Tibial artery (tissue), 4 donors: ENCODE measurements around the gene AMER3.

Source experiments
- DNase-seq, 2 donors: peaks; one replicate each; pipeline ENCODE4 v3.0.0-alpha.2; 2019
- H3K27ac ChIP-seq, 2 donors: fragments of 200-600 bp; sonication (generic) in 1 of 2; 1 replicate in 1 of 2; 2 replicates in 1 of 2; pipeline ENCODE4 v1.5.1; 2018 to 2019; ENCODE audit warnings: mild to moderate bottlenecking in 1 of 2
- H3K27me3 ChIP-seq, 2 donors: fragments of 200-600 bp; sonication (generic) in 1 of 2; one replicate each; pipeline versions ENCODE4 v1.5.1 to v1.6.0; 2016 to 2019
- H3K36me3 ChIP-seq, 3 donors: fragments of 200-600 bp; sonication (generic) in 2 of 3; one replicate each; pipeline ENCODE4 v1.5.1; 2016 to 2019; ENCODE audit warnings: mild to moderate bottlenecking in 2 of 3
- H3K4me1 ChIP-seq, 4 donors: fragments of 200-600 bp; sonication (generic) in 2 of 4; 1 replicate in 3 of 4; 2 replicates in 1 of 4; pipeline ENCODE4 v1.5.1; 2016 to 2019
- H3K4me3 ChIP-seq, 2 donors: fragments of 200-600 bp; sonication (generic) in 1 of 2; 1 replicate in 1 of 2; 2 replicates in 1 of 2; pipeline ENCODE4 v1.5.1; 2018 to 2019; ENCODE audit warnings: mild to moderate bottlenecking in 2 of 2
- H3K9me3 ChIP-seq, 3 donors: fragments of 200-600 bp; sonication (generic) in 1 of 3; one replicate each; pipeline ENCODE4 v1.5.1; 2016 to 2019
- intact Hi-C: fragments of 100-400 bp; cut with DNase I; formaldehyde crosslinking; loops from one replicate; pipeline ENCODE4 v1.15.0; 2023; ENCODE audit warnings: low total_unique reads
- TF ChIP-seq, protein P1 (sequence below), 2 experiments: fragments of 200-600 bp in 1 of 2; fragments of 450-650 bp in 1 of 2; IDR thresholded peaks; one replicate each; pipeline ENCODE4 v1.5.1; 2017 to 2019; ENCODE audit warnings: antibody characterized with exemption in 2 of 2, mild to moderate bottlenecking in 1 of 2, moderate library complexity in 1 of 2

The AMER3 gene

DNA sequence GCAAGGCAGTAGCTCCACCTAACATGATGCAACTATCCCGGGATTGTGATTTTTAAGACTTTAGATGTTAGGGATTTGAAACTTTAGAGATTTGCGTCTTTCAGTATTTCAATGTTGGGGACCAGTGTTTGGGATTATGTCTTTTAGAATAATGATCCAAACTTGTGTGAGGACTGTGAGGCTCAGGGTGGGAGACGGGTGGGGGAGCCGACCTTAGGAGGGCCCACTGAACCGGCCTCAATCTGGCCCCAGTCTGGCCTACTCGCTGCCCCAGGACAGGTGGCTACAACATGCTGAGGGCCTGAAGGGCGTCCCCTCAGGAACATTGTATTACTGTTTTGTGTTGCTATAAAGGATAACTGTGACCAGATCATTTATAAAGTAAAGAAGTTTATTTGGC lies 10.7 kb downstream of the AMER3 start:
- Histone ChIP-seq H3K4me3 (no peak overlapping the region), H3K36me3 (no peaks in the 10 kb centered on the region), H3K27me3 (peaks cover 0 to 37% of the 10 kb centered on the region in 2 donors), H3K9me3 (no peaks in the 10 kb centered on the region), H3K4me1 (no peaks in the 10 kb centered on the region), H3K27ac (no peak overlapping the region)
- TF ChIP-seq, protein P1, sequence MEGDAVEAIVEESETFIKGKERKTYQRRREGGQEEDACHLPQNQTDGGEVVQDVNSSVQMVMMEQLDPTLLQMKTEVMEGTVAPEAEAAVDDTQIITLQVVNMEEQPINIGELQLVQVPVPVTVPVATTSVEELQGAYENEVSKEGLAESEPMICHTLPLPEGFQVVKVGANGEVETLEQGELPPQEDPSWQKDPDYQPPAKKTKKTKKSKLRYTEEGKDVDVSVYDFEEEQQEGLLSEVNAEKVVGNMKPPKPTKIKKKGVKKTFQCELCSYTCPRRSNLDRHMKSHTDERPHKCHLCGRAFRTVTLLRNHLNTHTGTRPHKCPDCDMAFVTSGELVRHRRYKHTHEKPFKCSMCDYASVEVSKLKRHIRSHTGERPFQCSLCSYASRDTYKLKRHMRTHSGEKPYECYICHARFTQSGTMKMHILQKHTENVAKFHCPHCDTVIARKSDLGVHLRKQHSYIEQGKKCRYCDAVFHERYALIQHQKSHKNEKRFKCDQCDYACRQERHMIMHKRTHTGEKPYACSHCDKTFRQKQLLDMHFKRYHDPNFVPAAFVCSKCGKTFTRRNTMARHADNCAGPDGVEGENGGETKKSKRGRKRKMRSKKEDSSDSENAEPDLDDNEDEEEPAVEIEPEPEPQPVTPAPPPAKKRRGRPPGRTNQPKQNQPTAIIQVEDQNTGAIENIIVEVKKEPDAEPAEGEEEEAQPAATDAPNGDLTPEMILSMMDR (IDR thresholded peaks at IDR 0.05): no peak
- intact Hi-C loops: no loop called here
- DNase-seq: no peak

DNA sequence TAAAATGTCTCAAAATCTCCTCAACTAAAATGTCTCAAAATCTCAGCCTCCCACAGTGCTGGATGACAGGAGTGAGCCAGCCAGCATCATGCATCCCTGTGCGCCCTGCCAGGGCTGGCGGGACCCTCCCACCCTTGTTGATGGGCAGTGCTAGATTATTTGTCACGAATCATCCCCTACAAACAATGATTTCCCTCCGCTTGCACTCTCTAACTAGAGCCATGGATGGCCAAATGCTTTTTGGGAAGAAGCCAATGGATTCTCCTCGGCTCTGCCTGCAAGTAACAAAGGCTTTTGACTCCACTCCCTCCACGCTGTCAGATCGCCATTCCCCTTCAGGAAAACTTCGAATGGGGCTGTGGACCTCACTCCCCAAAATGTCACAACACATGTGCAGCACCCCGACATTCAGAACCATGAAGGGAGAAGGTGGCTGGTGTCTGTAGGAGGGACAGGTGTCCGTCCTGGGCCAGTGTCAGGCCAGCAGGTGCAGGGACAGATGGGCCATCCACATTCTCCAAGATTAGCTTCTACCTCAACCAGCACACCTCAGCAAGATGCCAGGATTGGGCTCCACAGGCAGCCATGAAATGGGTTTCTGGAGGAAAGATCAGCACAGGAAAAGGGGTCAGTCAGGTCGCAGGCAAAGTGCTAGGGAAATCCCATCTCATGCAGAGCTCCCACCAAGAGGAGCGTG lies 11.5 kb downstream of the AMER3 start:
- Histone ChIP-seq H3K4me1 (no peaks in the 10 kb centered on the region), H3K27ac (no peak overlapping the region), H3K9me3 (no peaks in the 10 kb centered on the region), H3K27me3 (peaks cover 0 to 34% of the 10 kb centered on the region in 2 donors), H3K4me3 (no peak overlapping the region), H3K36me3 (no peaks in the 10 kb centered on the region)
- DNase-seq: no peak
- intact Hi-C loops: no loop called here
- TF ChIP-seq, protein P1 (IDR thresholded peaks at IDR 0.05): no peak

DNA sequence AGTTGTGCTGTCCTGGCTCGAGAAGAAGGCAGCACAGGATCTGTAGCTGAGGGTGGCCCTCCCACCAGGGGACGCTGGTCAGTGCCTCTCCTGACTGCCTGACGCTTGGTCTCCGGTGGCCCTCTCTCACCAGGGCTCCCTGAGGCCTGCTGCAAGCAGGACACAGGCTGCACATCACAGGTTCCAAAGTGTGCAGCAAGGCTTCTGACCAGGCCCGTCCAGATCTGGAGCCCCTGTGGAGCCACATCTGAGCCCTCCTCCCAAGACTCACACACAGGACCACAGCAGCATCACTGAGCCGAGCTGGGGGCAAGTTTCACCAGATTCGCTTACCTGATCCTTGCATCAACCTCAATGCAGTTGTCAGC lies 12.1 kb downstream of the AMER3 start:
- intact Hi-C loops: no loop called here
- Histone ChIP-seq H3K36me3 (no peaks in the 10 kb centered on the region), H3K27me3 (peaks cover 0 to 29% of the 10 kb centered on the region in 2 donors), H3K9me3 (no peaks in the 10 kb centered on the region), H3K27ac (no peak overlapping the region), H3K4me1 (no peaks in the 10 kb centered on the region), H3K4me3 (no peak overlapping the region)
- DNase-seq: no peak
- TF ChIP-seq, protein P1 (IDR thresholded peaks at IDR 0.05): no peak

DNA sequence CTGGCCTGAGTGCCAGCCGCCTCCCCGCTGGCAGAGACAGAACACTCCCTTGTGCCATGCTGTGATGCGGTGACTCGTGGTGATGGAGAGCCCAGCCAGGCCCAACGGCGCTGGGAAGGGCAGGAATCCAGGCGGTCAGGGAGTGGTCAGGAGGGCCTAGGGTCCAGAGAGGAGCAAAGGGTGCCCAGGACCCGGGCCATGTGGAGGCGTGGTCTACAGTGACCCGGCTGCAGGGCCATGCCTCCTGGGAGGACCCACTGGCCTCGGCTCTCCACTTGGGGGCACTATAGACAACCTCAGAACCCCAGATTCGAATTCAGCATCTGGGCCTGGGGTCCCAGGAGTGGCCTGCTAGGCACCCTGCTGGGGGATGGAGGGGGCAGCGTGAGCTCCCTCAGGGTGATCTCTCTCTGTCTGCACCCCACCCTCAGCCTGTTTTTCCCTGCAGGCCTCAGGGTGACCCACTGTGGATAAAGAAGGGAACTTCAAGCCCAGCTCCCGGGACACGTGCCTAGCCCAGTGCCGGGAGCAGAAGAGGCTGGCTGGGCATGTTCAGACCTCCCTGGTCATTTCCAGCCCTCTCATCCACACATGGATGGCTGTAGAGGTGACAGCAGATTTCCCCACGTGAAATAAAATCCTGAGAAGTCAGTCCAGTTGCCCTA lies 13.0 kb downstream of the AMER3 start:
- DNase-seq: no peak
- TF ChIP-seq, protein P1 (IDR thresholded peaks at IDR 0.05): no peak
- H3K36me3 ChIP-seq: no peaks in the 10 kb centered on the region
- intact Hi-C loops: no loop called here
- no peak overlapping the region for H3K4me3 ChIP-seq
- peaks cover 0 to 21% of the 10 kb centered on the region in 2 donors for H3K27me3 ChIP-seq
- H3K27ac ChIP-seq: no peak overlapping the region
- no peaks in the 10 kb centered on the region for H3K9me3 ChIP-seq
- no peaks in the 10 kb centered on the region for H3K4me1 ChIP-seq

DNA sequence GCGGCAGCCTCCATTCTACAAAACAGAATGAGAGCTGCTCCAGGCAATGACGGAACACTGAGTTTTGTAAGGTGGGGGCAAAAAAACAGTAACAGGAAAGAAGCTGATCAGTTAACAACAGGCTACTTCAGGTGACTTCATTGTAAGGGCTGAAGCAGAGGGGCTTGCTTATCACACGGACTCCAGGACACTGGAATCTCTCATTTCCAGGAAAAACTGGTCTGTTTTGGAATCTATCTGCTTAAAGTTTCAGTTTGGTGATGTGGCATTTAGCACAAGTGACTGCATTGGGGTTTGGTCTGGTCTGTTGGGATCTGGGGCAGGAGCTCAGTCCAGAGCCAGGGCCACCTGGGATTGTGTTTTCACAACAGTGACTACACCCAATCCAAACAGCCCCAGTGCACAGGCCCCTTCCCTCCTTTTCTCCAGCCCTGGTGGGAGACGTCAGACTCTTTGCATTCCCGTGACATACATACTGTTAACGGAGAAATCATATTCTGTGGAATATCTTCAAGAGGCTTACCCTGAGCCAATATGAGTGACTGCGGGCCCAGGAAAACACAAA lies 14.1 kb downstream of the AMER3 start:
- no peaks in the 10 kb centered on the region for H3K36me3 ChIP-seq
- no peak for DNase-seq
- TF ChIP-seq, protein P1 (IDR thresholded peaks at IDR 0.05): no peak
- no peaks in the 10 kb centered on the region for H3K9me3 ChIP-seq
- peaks cover 0 to 17% of the 10 kb centered on the region in 2 donors for H3K27me3 ChIP-seq
- intact Hi-C loops: no loop called here
- no peak overlapping the region for H3K4me3 ChIP-seq
- H3K4me1 ChIP-seq: no peaks in the 10 kb centered on the region
- H3K27ac ChIP-seq: no peak overlapping the region
